ENCODE results near the gene LRRC72. TPM values are rescaled to one million over a fixed set of nuclear protein-coding genes. Genes with fewer than 3 reads are reported as not detected.

Gene LRRC72
- total RNA-seq, 1 donor from 2014 or later: not detected

DNA sequence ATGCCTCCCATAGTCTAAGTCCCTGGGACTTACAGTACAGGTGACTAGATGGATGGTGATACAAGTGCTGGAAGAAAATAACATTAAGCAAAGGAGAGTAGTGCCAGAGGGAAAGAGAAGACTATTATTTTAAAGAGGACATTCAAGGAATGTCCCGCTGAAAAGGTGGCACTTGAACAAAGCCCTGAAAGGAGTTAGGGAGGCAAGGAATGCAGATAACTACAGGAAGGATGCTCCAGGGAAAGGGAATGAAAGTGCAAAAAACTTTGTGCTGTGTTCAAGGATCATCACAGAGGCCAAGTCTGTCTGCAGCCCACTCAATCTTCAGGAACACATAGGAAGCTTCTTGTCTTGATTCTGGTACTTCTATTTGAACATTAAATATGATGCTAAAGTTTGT lies 104.0 kb downstream of the LRRC72 start:
- DNase-seq: no peak

Other genes with a start within 250 kb of the LRRC72 start
- 9.5 TPM for gene CRPPA, start 105.3 kb upstream of the LRRC72 start, total RNA-seq
- 12.6 TPM for gene SOSTDC1, start 61.1 kb upstream of the LRRC72 start, total RNA-seq
- gene ANKMY2, start 118.9 kb downstream of the LRRC72 start, total RNA-seq: 78.0 TPM
- 85.2 TPM for gene BZW2, start 119.4 kb downstream of the LRRC72 start, total RNA-seq
- gene TSPAN13, start 226.9 kb downstream of the LRRC72 start, total RNA-seq: 91.9 TPM